H1 (cell line): ENCODE data around the gene SOCS3.

Experiments
- BACH1 ChIP-seq: IDR thresholded peaks from 2 replicates; pipeline ENCODE4 v1.6.1; 2012; ENCODE audit warnings: low read length, improper control_type of control experiment
- EP300 ChIP-seq, 2 experiments: IDR thresholded peaks; 1 replicate in 1 of 2; 2 replicates in 1 of 2; pipeline ENCODE4 v1.6.1; 2011 to 2012; ENCODE audit warnings: low read depth in 2 of 2, low read length in 2 of 2, mild to moderate bottlenecking in 2 of 2, borderline replicate concordance in 1 of 2, inconsistent platforms in 1 of 2, moderate library complexity in 1 of 2
- JUN ChIP-seq: IDR thresholded peaks from 2 replicates; pipeline ENCODE4 v1.6.1; 2011; ENCODE audit warnings: low read depth, mild to moderate bottlenecking, improper control_type of control experiment, low read length
- KDM5A ChIP-seq: fragments of 200-600 bp; IDR thresholded peaks from 2 replicates; pipeline ENCODE4 v1.7.1; 2012; ENCODE audit warnings: mild to moderate bottlenecking, low read length, inconsistent platforms, mixed read lengths
- POLR2A ChIP-seq, 2 experiments: IDR thresholded peaks; 1 replicate in 1 of 2; 2 replicates in 1 of 2; pipeline ENCODE4 v1.6.1; 2011; ENCODE audit warnings: low read depth in 2 of 2, low read length in 2 of 2, mild to moderate bottlenecking in 2 of 2; ENCODE audit errors: control extremely low read depth in 1 of 2
- RBBP5 ChIP-seq: IDR thresholded peaks from 2 replicates; pipeline ENCODE4 v1.7.1; 2012; ENCODE audit warnings: low read depth, mild to moderate bottlenecking, inconsistent platforms, low read length, moderate library complexity, borderline replicate concordance
- YY1 ChIP-seq: IDR thresholded peaks from 2 replicates; pipeline ENCODE4 v1.6.1; 2011; ENCODE audit warnings: low read depth, mild to moderate bottlenecking, low read length
- TF ChIP-seq, protein P1 (sequence below), 3 experiments: IDR thresholded peaks; 1 replicate in 2 of 3; 2 replicates in 1 of 3; pipeline versions ENCODE4 v1.5.1 to v1.6.1; 2011; ENCODE audit warnings: low read length in 3 of 3, mild to moderate bottlenecking in 3 of 3, inconsistent platforms in 2 of 3, low read depth in 1 of 3, moderate library complexity in 1 of 3; ENCODE audit not compliant: insufficient read depth in 1 of 3; ENCODE audit errors: control extremely low read depth in 1 of 3

GRCh38 chr17:78407387-78408000, 47.6 kb upstream of the SOCS3 start:
- TF ChIP-seq KDM5A (no peak), RBBP5 (no peak), BACH1 (no peak), YY1 (no peak), POLR2A (IDR thresholded peaks at IDR 0.05; ENCODE audit: control extremely low read depth in 1 of 2, low read depth in 2 of 2, low read length in 2 of 2) (no peak), EP300 (IDR thresholded peaks at IDR 0.05; ENCODE audit: borderline replicate concordance in 1 of 2, low read depth in 2 of 2, low read length in 2 of 2) (no peak), JUN (no peak)
- TF ChIP-seq, protein P1, sequence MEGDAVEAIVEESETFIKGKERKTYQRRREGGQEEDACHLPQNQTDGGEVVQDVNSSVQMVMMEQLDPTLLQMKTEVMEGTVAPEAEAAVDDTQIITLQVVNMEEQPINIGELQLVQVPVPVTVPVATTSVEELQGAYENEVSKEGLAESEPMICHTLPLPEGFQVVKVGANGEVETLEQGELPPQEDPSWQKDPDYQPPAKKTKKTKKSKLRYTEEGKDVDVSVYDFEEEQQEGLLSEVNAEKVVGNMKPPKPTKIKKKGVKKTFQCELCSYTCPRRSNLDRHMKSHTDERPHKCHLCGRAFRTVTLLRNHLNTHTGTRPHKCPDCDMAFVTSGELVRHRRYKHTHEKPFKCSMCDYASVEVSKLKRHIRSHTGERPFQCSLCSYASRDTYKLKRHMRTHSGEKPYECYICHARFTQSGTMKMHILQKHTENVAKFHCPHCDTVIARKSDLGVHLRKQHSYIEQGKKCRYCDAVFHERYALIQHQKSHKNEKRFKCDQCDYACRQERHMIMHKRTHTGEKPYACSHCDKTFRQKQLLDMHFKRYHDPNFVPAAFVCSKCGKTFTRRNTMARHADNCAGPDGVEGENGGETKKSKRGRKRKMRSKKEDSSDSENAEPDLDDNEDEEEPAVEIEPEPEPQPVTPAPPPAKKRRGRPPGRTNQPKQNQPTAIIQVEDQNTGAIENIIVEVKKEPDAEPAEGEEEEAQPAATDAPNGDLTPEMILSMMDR (IDR thresholded peaks at IDR 0.05; ENCODE audit: control extremely low read depth in 1 of 3, insufficient read depth in 1 of 3, low read depth in 1 of 3, low read length in 3 of 3) = no peak
